Suprapubic skin (tissue), 3 donors: Measurements from ENCODE around the gene DMXL2.

Experiments used
- CTCF ChIP-seq, 2 donors: fragments of 200-600 bp in 1 of 2; fragments of 450-650 bp in 1 of 2; sonication (generic) in 1 of 2; IDR thresholded peaks; one replicate each; pipeline ENCODE4 v1.5.1; 2016 to 2019; ENCODE audit warnings: antibody characterized with exemption in 2 of 2, mild to moderate bottlenecking in 1 of 2, moderate library complexity in 1 of 2
- POLR2A ChIP-seq, 2 donors: fragments of 450-650 bp; IDR thresholded peaks; one replicate each; pipeline ENCODE4 v1.6.1; 2017; ENCODE audit warnings: antibody characterized with exemption in 2 of 2, mild to moderate bottlenecking in 2 of 2, moderate library complexity in 2 of 2

DNA sequence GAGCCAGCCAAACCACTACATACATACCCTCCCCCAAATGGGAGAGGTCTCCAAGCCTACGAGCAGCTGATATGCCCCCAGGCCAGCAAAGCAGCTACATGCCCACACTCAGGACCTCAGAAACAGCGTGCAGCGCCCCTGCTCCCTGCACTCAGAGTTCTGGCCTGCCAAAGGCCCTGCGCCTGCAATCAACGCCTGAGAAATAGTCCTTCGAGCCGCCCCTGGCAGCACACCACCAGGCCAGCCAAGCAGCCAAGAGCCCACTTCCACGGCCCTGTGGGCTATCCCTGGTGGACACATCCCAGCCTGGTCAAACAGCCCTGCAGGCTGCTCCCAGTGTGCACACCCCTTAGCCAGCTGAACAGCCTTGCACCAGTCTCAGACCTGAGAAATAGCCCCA, 139.1 kb downstream of the DMXL2 start:
- TF ChIP-seq CTCF (IDR thresholded peaks at IDR 0.05) (no peak), POLR2A (IDR thresholded peaks at IDR 0.05) (no peak)
